IMR-90 (cell line): Measurements from ENCODE around the gene FUT9. TPM values are rescaled to one million over a fixed set of nuclear protein-coding genes. Genes with fewer than 3 reads are reported as not detected.

ENCODE experiments used
- ATAC-seq: fragments of 200-7000 bp; cut with Tn5 transposase; 2 replicates; pipeline ENCODE4 v1.9.1; 2020; ENCODE audit warnings: low read depth, mild to moderate bottlenecking, moderate library complexity
- BruUV-seq: library from RNA; stranded (reverse); fragments of 400-500 nt; replicated peaks from 2 replicates; lab custom pipeline; 2021; lab: Mats Ljungman, UMichigan
- CTCF ChIA-PET: fragments of 300-600 bp; formaldehyde crosslinking; extraction: SDS; loops from one replicate; lab custom pipeline; 2021; ENCODE audit warnings: antibody characterized with exemption; lab: Yijun Ruan, JAX
- POLR2A ChIA-PET: fragments of 300-600 bp; sonication (Branson Sonifier 250); formaldehyde crosslinking; loops from one replicate; lab custom pipeline; 2022; ENCODE audit warnings: antibody characterized with exemption; ENCODE audit not compliant: unreplicated experiment; lab: Charles Lee
- DNase-seq: peaks from one replicate; pipeline ENCODE4 v3.0.0; 2013
- H2AFZ ChIP-seq: replicated peaks from 2 replicates; pipeline ENCODE3; 2013; ENCODE audit warnings: low read length, mild to moderate bottlenecking; ENCODE audit not compliant: poor library complexity
- H2AK5ac ChIP-seq: 2 replicates; pipeline ENCODE4 v1.6.1; 2013; ENCODE audit warnings: low read depth, low read length, inconsistent platforms
- H2AK9ac ChIP-seq: replicated peaks from 2 replicates; pipeline ENCODE3; 2013; ENCODE audit warnings: mild to moderate bottlenecking, low read depth, low read length, moderate library complexity; ENCODE audit not compliant: poor library complexity
- H2BK120ac ChIP-seq: 2 replicates; pipeline ENCODE4 v1.6.1; 2013; ENCODE audit warnings: low read depth, low read length, inconsistent platforms
- H2BK15ac ChIP-seq: 3 replicates; pipeline ENCODE4 v1.6.1; 2013; ENCODE audit warnings: low read depth, low read length, inconsistent platforms
- H2BK20ac ChIP-seq: 2 replicates; pipeline ENCODE4 v1.6.1; 2013; ENCODE audit warnings: low read depth, mild to moderate bottlenecking, inconsistent platforms, low read length, moderate library complexity
- H2BK5ac ChIP-seq: 2 replicates; pipeline ENCODE4 v1.6.1; 2013; ENCODE audit warnings: mild to moderate bottlenecking, low read depth, low read length, inconsistent platforms; ENCODE audit not compliant: poor library complexity, severe bottlenecking
- H3K14ac ChIP-seq: replicated peaks from 2 replicates; pipeline ENCODE4 v1.6.1; 2013; ENCODE audit warnings: low read depth, low read length, inconsistent platforms
- H3K18ac ChIP-seq: 2 replicates; pipeline ENCODE4 v1.6.1; 2013; ENCODE audit warnings: low read depth, low read length, control low read depth
- H3K23ac ChIP-seq: 2 replicates; pipeline ENCODE4 v1.6.1; 2013; ENCODE audit warnings: low read depth, low read length, inconsistent platforms
- H3K27ac ChIP-seq: 2 replicates; pipeline ENCODE4 v1.5.1; 2013; ENCODE audit warnings: mild to moderate bottlenecking, control low read depth, low read length; ENCODE audit not compliant: insufficient read depth
- H3K27me3 ChIP-seq: 2 replicates; pipeline ENCODE4 v1.6.1; 2013; ENCODE audit warnings: low read length; ENCODE audit not compliant: control insufficient read depth, insufficient read depth
- H3K36me3 ChIP-seq: 2 replicates; pipeline ENCODE4 v1.6.1; 2013; ENCODE audit warnings: low read length, mixed read lengths; ENCODE audit not compliant: control insufficient read depth, insufficient read depth
- H3K4ac ChIP-seq: 2 replicates; pipeline ENCODE4 v1.6.1; 2013; ENCODE audit warnings: low read depth, low read length, inconsistent platforms
- H3K4me1 ChIP-seq: 2 replicates; pipeline ENCODE4 v1.6.1; 2013; ENCODE audit warnings: low read length, mixed read lengths; ENCODE audit not compliant: control insufficient read depth, insufficient read depth
- H3K4me2 ChIP-seq: 2 replicates; pipeline ENCODE4 v1.6.1; 2013; ENCODE audit warnings: low read depth, mild to moderate bottlenecking, control low read depth, low read length, moderate library complexity
- H3K4me3 ChIP-seq: 2 replicates; pipeline ENCODE4 v1.5.1; 2013; ENCODE audit warnings: low read depth, mild to moderate bottlenecking, control low read depth, low read length, moderate library complexity; ENCODE audit not compliant: insufficient read depth
- H3K56ac ChIP-seq: 2 replicates; pipeline ENCODE4 v1.6.1; 2013; ENCODE audit warnings: low read length, inconsistent platforms; ENCODE audit not compliant: insufficient read depth; ENCODE audit errors: extremely low read depth
- H3K79me1 ChIP-seq, 2 experiments: 2 replicates each; pipeline ENCODE4 v1.6.1; 2013; ENCODE audit warnings: low read length in 2 of 2, inconsistent platforms in 1 of 2, low read depth in 1 of 2
- H3K9ac ChIP-seq: 2 replicates; pipeline ENCODE4 v1.6.1; 2013; ENCODE audit warnings: low read depth, low read length, control low read depth
- H3K9me1 ChIP-seq: 2 replicates; pipeline ENCODE4 v1.6.1; 2013; ENCODE audit warnings: low read length, inconsistent platforms; ENCODE audit not compliant: insufficient read depth
- H3K9me3 ChIP-seq: 2 replicates; pipeline ENCODE4 v1.6.1; 2013; ENCODE audit warnings: low read length; ENCODE audit not compliant: control insufficient read depth, insufficient read depth
- H4K20me1 ChIP-seq: 2 replicates; pipeline ENCODE4 v1.6.1; 2013; ENCODE audit warnings: low read length, inconsistent platforms; ENCODE audit not compliant: insufficient read depth
- H4K5ac ChIP-seq: 2 replicates; pipeline ENCODE4 v1.6.1; 2013; ENCODE audit warnings: mild to moderate bottlenecking, low read depth, low read length, control low read depth
- H4K8ac ChIP-seq, 2 experiments: 2 replicates each; pipeline ENCODE4 v1.6.1; 2013; ENCODE audit warnings: low read depth in 2 of 2, low read length in 2 of 2, control low read depth in 1 of 2, inconsistent platforms in 1 of 2
- H4K91ac ChIP-seq: 2 replicates; pipeline ENCODE4 v1.6.1; 2013; ENCODE audit warnings: low read depth, low read length, inconsistent platforms; ENCODE audit not compliant: insufficient read depth
- BHLHE40 ChIP-seq: fragments of 150-350 bp; IDR thresholded peaks from 2 replicates; pipeline ENCODE4 v1.6.1; 2016; ENCODE audit warnings: mild to moderate bottlenecking, low read depth, low read length
- CEBPB ChIP-seq: IDR thresholded peaks from 2 replicates; pipeline ENCODE4 v1.6.1; 2012; ENCODE audit warnings: low read depth, low read length, improper control_type of control experiment
- CHD1 ChIP-seq: IDR thresholded peaks from 2 replicates; pipeline ENCODE4 v1.6.1; 2012; ENCODE audit warnings: low read depth, low read length, improper control_type of control experiment
- CTCF ChIP-seq: conservative IDR thresholded peaks from 2 replicates; pipeline ENCODE4 v1.5.1; 2012; ENCODE audit warnings: mild to moderate bottlenecking, low read depth, low read length, improper control_type of control experiment
- FOS ChIP-seq: fragments of 150-350 bp; IDR thresholded peaks from 2 replicates; pipeline ENCODE4 v1.6.1; 2016; ENCODE audit warnings: low read depth, low read length
- MAFK ChIP-seq: IDR thresholded peaks from 2 replicates; pipeline ENCODE4 v1.6.1; 2012; ENCODE audit warnings: low read depth, low read length, improper control_type of control experiment
- POLR2A ChIP-seq: IDR thresholded peaks from 2 replicates; pipeline ENCODE4 v1.6.1; 2012; ENCODE audit warnings: mild to moderate bottlenecking, low read depth, low read length
- RAD21 ChIP-seq: IDR thresholded peaks from 2 replicates; pipeline ENCODE4 v1.6.1; 2012; ENCODE audit warnings: low read length, improper control_type of control experiment
- RCOR1 ChIP-seq: IDR thresholded peaks from 2 replicates; pipeline ENCODE4 v1.6.1; 2012; ENCODE audit warnings: mild to moderate bottlenecking, low read length, improper control_type of control experiment; ENCODE audit not compliant: insufficient replicate concordance
- RFX5 ChIP-seq: IDR thresholded peaks from 2 replicates; pipeline ENCODE4 v1.8.0; 2012; ENCODE audit warnings: low read depth, mild to moderate bottlenecking, low read length, moderate library complexity
- SMC3 ChIP-seq: fragments of 150-350 bp; IDR thresholded peaks from 2 replicates; pipeline ENCODE4 v1.6.1; 2016; ENCODE audit warnings: low read depth, mild to moderate bottlenecking, antibody characterized with exemption, low read length, moderate library complexity
- USF2 ChIP-seq: fragments of 150-350 bp; IDR thresholded peaks from 2 replicates; pipeline ENCODE4 v1.6.1; 2017; ENCODE audit warnings: mild to moderate bottlenecking, antibody characterized with exemption, low read length, low read depth
- WGBS, 2 experiments: methylation state at CpG; one replicate each; pipeline versions ENCODE4 v1.1.5 to v1.1.7; 2013; ENCODE audit warnings: missing lambda C conversion rate in 2 of 2; ENCODE audit not compliant: insufficient read length in 1 of 2; ENCODE audit errors: extremely low coverage in 2 of 2; 5-methylcytosine and 5-hydroxymethylcytosine counted together
- dilution Hi-C: fragments of 300-500 bp; cut with HindIII; formaldehyde crosslinking; loops from one replicate; pipeline ENCODE4 v1.14.3; 2018; ENCODE audit warnings: low sequenced_read_pairs; ENCODE audit not compliant: unreplicated experiment
- in situ Hi-C: fragments of 300-500 bp; cut with MboI; formaldehyde crosslinking; loops from 3 replicates; pipeline ENCODE4 v1.14.3; 2019; ENCODE audit warnings: low sequenced_read_pairs, inconsistent platforms, mixed read lengths
- intact Hi-C: fragments of 100-400 bp; cut with micrococcal nuclease; formaldehyde crosslinking; loops from 2 replicates; pipeline ENCODE4 v1.10.0; 2022
- polyA plus RNA-seq, 3 experiments: library from polyadenylated mRNA; depleted of rRNA; stranded (reverse); fragments of >200 nt; gene quantifications; 2 replicates each; pipeline ENCODE4 v1.2.3, GENCODE V29; 2012; ENCODE audit warnings: low replicate concordance in 1 of 3
- total RNA-seq: library from RNA; depleted of rRNA; stranded (reverse); fragments of >200 nt; gene quantifications from 2 replicates; pipeline ENCODE4 v1.2.3, GENCODE V29; 2012
- TF ChIP-seq, protein P1 (sequence below): fragments of 150-350 bp; IDR thresholded peaks from 2 replicates; pipeline ENCODE4 v1.6.1; 2016; ENCODE audit warnings: low read depth, mild to moderate bottlenecking, low read length, moderate library complexity, borderline replicate concordance

Gene FUT9
- total and polyA plus RNA-seq, 2 of the 4 experiments (the other 2 are of a cell fraction) = under 0.01 TPM; not detected in 1

DNA sequence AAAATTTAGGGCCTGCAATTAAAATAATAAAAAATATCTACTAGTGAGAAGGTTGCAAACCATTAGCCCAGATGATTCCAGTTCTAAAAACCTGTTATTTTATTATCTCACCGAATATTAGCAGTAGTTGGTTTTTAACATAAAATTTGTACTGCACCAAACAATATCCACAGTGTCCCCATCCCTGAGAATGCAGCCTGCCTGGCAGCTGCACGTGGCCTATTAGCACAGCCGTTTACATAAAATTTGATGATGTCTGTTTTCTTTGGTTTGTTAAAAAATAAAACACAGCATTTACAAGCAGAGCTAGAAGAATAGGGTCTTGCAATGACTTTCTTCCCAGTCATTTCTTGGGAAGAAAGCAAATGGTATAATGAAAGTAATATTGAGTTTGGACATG is 58.2 kb downstream of the FUT9 start:
- Histone ChIP-seq H3K27me3 (no peaks in the 10 kb centered on the region), H3K4me1 (no peaks in the 10 kb centered on the region), H3K4me3 (no peak overlapping the region), H3K14ac (no peak overlapping the region), H3K9me3 (no peaks in the 10 kb centered on the region), H2AFZ (no peak overlapping the region), H3K23ac (no peak overlapping the region), H4K5ac (no peak overlapping the region), H2AK9ac (no peak overlapping the region), H3K9ac (no peak overlapping the region), H2BK5ac (no peak overlapping the region), H4K20me1 (no peaks in the 10 kb centered on the region), H2AK5ac (no peak overlapping the region), H3K4me2 (no peak overlapping the region), H2BK120ac (no peak overlapping the region), H3K4ac (no peak overlapping the region), H4K91ac (no peak overlapping the region), H2BK15ac (no peak overlapping the region), H4K8ac (no peak overlapping the region), H2BK20ac (no peak overlapping the region), H3K36me3 (no peaks in the 10 kb centered on the region), H3K27ac (no peak overlapping the region), H3K9me1 (no peaks in the 10 kb centered on the region), H3K79me1 (no peaks in the 10 kb centered on the region), H3K18ac (no peak overlapping the region), H3K56ac (no peak overlapping the region)
- BruUV-seq = no TSS peak
- dilution Hi-C loops (no loop called here), in situ Hi-C loops (no loop called here), intact Hi-C loops (no loop called here)
- CTCF ChIA-PET = no interaction called here
- POLR2A ChIA-PET = no interaction called here
- no CpG with 5 or more reads among the region's 3 CpGs for WGBS, 2 experiments
- TF ChIP-seq MAFK (no peak), FOS (no peak), CTCF (no peak), POLR2A (no peak), CEBPB (no peak), SMC3 (no peak), RAD21 (no peak), BHLHE40 (no peak), RCOR1 (no peak), CHD1 (no peak), RFX5 (no peak), USF2 (no peak)
- TF ChIP-seq, protein P1, sequence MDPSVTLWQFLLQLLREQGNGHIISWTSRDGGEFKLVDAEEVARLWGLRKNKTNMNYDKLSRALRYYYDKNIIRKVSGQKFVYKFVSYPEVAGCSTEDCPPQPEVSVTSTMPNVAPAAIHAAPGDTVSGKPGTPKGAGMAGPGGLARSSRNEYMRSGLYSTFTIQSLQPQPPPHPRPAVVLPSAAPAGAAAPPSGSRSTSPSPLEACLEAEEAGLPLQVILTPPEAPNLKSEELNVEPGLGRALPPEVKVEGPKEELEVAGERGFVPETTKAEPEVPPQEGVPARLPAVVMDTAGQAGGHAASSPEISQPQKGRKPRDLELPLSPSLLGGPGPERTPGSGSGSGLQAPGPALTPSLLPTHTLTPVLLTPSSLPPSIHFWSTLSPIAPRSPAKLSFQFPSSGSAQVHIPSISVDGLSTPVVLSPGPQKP = no peak
- no peak for DNase-seq
- ATAC-seq = no peak
